Globus pallidus (tissue), 1 donor: ENCODE data around the gene GPC6.

Source experiments
- DNase-seq: peaks from one replicate; pipeline ENCODE4 v3.0.0-alpha.2; 2015; ENCODE audit warnings: low spot score

Gene GPC6

DNA sequence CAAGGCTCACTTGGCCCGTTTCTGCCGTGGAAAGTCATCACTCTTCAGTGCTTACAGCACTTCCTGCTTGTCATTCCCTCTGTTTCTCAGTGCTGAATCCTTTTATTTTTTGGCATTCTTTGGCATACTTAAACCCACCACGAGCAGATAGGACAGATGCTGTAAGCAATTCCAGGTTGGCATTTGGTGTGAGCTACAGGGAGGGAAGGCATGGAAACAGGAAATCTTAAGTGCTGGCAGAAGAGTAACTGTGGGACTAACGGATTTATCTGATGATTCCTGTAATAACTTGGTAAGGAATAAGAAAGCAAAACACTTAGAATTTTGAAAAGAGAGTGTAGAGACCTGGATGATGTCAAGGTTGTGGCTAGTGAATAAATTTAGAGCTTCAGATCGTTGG is 273.4 kb downstream of the GPC6 start:
- DNase-seq = no peak

DNA sequence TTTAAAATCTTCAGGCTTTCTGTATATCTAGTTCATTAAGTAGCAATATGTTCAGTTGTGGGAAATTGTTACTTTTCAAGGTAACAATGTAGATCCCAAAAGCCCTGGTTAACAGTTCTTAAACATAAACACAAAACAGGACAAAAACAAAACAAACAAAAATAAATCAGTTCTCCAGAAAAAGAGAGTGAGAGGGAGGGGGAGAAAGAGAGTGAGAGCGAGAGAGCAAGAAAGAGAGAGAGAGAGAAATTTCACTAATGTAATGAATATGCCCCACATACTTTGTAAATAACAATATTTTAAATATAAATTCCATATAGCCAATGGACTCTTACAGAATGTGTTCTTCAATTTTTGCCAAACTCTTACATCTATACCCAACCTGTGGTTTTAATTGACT is 275.5 kb downstream of the GPC6 start:
- no peak for DNase-seq

DNA sequence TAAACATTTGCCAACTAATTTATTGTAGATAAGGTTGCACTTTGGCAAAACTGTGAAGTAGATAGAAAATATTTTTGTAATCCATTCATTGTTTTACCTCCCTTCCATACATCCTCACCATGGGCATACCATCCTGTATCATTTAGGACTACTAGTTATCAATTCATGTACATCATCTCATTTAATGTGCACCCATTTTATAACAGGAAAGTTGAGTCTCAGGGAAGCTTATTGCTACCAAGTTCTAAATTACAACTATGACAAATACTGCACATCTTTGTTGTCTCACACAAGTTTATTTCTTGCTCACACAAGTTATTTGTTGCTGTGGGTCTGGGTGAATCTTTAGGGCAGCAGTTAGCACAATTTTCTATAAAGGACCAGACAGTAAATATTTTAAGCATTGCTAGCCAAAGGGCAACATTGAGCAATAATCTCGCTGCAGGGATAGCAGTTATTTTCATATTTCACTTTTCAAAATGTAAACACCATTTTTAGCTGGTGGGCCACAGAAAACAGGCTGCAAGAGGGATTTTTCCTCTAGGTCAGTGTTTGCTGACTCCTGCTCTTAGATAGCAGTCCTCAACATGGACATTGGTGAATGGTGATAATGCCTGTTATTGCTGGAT is 276.5 kb downstream of the GPC6 start:
- no peak for DNase-seq

DNA sequence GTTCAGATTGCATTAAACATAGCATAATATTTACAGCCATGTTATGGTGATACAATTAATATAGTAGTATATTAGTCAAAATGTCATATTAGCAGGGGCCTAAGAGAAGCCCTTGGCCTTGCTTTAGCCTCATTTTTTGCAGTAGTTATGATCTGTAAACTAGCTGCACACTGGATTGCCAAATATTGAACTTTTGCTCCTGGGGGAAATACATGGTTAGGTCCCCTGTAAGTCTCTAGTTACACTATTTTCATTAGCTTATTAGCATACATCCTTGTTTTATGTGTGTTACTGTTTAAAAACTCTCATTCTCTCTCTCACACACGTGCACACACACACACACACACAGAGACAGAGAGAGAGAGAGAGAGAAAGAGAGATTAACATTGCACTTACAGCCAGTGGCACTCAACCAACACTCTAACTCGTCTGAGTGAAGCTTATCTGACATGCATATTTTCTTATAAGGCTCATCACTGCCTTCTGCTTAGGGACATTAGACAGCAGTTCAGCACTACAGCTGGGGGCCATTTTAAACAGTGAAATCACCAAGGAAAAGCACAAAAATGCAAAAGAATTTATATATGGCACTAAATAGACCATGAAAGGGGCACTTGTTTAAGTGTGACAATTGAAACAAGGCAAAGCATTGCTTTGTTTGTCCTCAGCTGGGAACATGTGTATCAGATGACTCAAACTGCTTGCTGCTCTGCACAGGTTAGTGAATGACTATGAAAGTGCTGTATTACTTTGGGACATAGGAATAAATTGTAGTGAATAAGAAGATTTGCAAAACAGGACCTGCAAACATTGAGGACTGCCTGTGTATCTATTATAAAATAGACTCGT is 278.7 kb downstream of the GPC6 start:
- no peak for DNase-seq

DNA sequence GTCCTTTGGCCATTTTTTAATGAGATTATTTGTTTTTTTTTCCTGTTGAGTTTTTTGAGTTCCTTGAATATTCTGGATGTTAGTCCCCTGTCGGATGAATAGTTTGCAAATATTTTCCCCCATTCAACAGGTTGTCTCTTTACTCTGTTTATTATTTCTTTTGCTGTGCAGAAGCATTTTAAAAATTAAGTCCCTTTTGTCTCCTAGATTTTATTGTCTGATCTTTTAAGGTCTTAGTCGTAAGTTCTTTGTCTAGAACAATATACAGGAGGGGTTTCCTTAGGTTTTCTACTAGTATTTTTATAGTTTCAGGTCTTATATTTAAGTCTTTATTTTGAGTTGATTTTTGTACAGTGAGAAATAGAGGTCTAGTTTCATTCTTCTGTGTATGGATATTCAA is 284.4 kb downstream of the GPC6 start:
- DNase-seq = no peak

DNA sequence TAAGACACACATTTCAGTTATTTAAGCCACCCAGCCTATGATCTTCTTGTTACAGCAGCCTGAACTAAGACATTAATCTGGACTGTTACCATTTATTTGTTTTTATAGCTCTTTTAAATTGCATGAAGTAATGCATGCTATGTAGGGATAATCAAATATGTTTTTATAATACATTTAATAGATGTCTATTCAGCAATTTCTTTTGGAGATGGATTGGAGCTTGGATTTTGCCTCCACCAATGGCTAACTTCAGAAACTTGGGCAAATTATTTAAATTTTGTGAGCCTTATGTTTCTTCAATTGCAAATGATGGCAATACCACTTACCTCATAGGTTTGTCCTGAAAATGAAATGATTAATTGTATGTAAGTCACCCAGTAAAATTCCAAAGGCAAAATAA is 288.7 kb downstream of the GPC6 start:
- DNase-seq = no peak

DNA sequence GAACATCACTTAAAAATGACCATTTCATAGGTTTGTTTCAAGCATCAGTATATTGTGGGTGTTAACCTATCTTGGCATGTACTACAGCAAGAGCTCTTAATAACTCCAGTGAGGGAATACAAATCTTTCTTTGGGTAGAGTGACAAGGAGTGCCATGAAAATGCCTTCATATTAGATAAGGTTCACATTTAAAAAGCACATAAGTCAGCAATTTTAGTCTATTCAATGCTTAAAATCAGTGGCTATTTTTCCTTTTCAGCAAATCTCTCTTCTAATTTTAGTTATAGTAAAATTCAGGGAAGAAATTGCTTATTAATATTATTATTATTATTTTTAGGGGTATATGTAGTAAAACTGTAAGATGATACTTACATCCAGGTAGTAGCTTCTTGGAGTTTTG is 291.1 kb downstream of the GPC6 start:
- DNase-seq = no peak

DNA sequence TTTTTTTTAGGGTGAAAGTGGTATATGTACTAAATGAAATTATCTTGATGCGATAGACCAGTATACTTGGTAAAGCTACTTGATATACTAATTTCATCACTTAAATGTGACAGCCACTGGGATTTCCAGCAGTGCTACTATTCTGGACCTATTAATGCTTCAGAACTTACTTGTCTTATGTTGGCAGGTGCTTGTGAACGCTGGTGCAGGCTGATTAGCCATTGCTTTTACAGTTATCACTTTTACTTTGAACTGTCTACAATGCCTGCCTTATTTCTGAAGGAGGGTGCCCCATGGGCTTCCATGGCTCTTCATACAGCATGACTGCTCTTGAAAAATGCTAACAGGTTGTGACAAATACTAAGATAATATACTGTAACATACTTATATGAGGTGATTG is 294.7 kb downstream of the GPC6 start:
- DNase-seq = no peak

DNA sequence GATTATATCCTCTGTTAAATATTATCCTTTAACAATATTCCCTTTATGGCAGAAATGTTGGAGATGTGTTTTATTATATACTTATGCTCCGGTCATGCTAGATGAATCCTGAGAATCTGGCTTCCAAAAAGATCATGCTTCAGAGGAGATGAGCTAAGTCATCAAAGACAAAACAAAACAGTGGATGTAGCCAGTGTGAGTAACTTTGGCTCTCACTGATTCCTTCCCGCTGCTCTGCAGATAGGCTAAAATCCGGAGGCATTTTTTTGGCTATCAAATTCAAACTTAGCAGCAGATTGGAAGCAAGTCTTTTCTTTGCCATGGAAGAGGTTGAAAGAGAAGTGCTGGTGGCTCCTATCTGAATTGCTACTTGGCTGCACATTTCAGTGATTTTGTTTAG is 295.9 kb downstream of the GPC6 start:
- no peak for DNase-seq

DNA sequence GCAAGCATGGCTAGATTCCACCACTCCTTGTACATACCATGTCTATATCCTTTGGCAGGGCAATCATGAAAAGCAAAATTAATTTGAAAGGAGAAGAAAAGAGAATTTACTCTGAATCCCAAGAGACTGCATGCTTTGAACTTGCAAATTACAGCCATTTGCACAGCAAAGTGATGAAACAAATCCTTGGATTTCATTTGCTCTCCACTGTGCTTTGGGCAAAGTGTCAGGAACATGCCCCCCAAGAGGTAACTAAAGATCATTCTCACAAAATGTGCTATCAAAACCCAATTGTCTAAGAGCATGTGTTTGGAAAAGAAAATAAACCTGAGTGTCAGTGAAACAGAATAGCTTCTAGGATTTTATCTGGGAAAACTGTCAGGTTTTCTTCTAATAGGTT is 298.5 kb downstream of the GPC6 start:
- DNase-seq = no peak

DNA sequence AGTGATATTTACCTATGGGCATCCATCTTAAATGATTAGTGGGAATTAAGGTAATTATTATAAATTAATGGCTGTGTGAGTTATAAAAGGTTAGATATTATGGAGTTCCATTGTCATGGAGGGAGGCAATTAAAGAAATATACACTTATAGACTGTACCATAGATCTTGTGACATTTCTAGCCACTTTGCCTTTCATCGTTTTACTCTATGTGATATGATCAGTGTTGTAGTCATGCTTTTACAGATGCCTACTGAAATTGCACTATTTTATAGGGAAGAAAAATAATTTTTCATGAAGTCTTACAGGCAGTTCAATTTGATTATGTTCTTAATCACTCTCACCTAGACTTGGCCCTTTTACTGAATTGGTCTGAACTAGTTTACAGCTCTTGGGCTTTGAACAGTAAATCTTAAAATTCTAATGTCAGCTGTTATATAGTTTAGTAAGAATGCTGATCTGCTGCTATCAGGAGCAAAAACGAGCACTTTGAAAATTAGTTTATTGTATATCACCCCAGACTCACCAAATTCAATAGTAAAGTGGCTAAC is 301.2 kb downstream of the GPC6 start:
- no peak for DNase-seq

DNA sequence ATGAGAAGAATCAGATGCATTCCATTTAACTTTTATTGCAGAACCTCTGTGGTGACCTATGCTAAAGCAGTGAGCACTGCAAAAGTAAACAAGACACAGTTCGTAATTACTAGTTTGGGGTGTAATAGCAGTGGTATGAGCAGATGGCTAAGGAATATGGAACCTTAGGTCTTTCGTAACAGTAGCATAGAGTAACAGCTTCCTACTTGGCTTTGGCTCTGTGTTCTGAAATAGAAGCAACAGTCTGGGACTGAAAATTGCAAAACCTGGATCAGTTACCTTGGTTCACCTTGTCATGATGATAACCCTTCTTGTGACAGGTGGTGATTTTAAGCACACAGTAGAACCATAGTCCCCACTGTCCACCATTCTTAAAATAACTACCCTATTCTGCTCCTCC is 303.4 kb downstream of the GPC6 start:
- no peak for DNase-seq

DNA sequence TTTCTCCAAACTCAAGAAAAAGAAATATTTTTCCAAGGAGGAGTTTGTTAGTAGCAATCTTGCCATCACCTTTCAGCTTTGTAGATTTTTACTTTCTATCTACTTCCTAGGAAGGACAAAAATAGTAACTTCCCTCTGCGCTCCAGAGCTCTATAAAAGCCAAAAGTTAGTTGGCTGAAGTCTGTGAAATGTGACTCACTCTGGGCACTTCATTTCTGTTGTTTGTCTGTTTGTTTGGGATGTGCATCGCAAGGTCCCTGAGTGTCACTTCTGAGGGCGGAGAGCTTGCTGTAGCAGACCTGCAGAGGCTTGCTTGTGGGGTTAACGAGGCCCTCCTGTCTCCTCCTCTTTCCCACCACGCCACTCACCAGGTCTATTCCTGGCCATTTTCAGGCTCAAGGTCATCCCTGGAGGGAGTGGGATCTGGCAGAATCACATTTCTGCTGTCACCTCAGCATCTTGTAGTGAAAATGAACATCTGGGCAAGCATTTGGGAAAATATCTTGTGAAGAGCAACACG is 307.6 kb downstream of the GPC6 start:
- DNase-seq = no peak

DNA sequence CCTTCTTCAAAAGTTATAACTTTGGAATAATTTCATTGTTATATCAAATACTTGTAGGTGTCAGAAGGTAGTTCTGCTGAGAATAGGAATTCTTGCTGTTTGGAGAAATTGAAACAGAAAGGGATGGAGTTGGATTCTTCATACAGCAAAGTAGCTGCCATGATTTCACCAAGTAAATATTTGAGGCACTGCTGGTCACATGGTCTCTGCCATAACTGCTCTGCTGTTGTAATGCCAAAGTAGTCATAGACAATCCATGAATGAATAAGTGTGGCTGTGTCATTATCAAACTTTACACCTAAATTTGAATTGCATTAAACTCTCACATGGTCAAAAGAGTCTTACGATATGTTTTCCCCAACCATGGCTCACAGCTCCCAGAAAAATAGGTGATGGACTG is 308.6 kb downstream of the GPC6 start:
- DNase-seq = no peak

DNA sequence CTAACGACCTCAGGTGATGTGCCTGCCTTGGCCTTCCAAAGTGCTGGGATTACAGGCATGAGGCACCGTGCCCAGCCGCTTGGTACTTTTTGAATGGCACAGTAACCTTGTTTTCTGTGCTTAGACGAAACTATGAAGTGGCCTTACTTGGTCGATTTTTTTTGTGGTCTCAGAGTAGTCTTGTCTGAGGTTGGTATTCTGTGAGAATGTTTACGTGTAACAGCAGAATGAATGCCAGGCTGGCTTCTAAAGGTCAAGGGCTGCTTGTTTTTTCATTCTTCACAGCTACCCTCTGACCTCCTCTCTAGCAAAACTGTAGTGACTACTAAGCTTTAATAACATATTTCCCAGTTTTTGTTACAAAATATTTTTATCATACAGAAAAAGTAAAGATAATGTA is 313.3 kb downstream of the GPC6 start:
- DNase-seq = no peak

DNA sequence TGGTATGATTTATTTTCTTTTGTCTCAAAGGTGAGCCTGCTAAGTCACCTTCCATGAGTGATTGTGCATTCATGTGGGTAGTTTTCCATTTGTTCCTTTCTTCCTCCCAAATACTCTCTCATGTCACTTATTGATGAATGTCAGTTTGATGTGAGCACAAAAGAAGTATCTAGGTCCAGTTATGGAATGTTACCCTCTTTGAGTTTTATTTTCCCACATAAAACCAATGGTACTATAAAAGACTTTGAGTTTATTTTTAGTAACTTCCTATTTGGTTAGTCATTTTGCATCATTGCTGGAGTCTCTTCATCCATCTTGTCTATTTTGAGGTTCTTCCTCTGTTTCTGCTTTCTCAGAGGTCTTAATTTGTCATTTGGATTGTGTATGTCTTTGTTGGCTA is 321.3 kb downstream of the GPC6 start:
- DNase-seq = no peak

DNA sequence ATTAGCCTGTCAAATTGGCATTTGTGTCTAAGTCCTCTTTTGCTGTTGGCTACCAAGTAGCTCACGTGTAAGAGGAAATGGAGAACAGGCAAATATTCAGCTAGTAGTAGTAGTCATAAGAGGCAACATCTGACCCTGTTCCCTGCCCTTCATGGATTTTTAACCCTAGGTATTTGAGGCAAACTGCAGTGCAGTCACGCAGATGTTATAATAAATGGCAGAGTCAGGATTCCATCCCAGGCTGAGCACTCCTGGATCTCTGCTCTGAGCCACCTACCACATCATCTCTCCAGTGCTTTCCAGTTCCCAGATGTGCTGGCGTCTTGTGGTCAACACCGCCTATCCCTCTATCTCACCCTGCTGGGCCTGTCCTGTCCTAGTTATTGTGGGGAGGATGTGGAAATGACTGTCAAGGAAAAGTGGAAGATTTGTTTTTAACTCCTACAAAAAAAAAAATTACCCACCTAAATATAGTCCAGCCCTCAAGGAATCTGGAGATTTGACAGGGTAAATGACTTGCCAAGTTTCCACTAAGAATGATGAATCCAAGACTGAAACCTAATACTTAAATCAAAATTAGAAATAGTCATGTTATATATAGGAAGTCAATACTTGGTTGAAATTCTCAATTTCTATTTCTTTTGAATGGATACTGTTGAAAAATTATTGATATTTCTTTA is 322.9 kb downstream of the GPC6 start:
- no peak for DNase-seq

DNA sequence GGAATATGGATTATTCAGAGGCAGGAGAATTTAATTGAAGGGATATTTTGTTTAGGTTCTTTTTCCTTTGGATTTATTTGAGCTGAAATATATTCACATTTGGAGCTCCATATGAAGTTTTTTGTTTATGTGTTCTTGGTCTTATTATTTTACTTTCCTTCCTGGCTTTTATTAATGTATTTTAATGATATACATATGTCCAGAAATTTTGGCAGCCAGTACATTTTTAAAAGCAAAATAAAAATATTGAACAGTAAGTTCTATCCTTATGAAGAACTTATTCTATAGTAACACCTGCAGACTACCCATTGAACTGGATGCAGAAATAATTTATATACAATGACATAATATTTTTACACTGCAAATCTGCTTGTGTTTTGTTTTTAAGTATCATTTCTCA is 323.6 kb downstream of the GPC6 start:
- DNase-seq = no peak

DNA sequence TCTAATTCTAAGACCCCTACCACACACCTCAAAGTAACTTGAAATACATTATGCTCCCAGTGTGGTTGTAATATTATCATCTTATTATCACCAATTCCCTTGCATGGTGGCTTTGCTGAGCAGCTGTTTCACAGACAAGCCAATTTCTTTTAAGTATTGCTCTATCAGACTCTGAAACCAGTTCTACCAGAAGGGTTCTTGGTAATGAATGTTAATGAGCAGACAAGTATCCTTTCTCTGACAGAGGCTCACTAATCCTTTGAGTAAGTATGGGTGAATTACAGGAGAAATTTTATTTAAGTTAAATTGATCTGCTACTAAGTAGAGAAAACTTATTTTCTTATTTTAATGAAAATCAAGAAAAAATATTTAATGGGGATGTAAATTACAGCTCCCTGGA is 326.0 kb downstream of the GPC6 start:
- DNase-seq = no peak

DNA sequence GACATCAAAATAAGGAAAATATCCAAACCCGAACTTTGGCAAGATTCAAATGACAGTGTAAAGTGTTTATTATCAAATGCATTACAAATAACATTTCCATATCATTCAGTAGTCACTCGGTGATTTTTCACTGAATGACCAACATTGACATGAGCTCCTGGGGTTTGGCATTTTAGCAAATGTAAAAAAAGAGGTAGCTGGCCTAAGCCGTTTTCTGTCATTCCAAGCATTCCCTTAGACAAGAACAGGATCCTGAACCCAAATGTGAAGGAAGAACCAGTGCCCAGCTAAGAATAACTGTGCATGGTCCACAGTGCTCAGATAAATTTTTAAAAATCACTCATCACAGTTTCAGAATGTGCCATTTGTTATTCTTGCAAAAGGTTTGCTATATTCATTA is 327.9 kb downstream of the GPC6 start:
- no peak for DNase-seq

DNA sequence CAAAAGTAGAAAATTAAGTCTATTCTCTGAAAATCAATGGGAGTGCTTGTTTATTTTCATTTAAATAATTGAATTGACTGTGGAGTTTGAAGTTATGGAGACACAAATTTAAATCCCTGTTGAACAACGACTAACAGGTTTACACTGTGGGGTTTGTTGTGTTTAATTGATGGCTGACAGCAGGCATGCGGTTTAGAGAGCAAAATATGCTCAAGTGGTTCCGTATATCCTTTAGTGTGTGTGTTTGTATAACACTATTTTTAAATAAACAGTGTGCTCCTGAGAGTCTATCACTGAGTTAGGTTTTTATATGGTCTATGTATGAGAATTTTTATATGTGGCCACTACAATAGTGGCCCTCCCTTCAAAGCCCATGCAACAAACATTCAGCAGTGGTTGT is 332.0 kb downstream of the GPC6 start:
- DNase-seq = no peak

DNA sequence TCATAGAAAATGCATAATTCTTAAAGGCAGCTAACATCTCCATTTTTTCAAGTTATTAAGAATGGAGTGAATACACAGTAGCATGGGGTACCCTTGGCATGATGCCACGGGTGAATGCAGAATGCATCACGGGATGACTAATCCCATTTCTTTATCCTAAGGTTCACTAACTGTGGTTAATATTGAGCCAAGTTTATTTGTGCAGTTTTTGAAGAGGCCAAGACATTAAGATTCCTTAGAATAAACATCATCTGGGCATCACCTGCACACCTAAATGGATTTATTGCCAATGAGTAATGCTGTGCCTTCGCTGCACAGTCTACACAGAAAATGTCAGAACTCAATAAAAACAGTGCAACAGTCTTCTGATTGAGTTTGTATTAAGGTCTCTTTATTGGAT is 333.1 kb downstream of the GPC6 start:
- DNase-seq = no peak
